Upper lobe of right lung (tissue), 1 donor: ENCODE data around the gene S100A4. TPM values are rescaled to one million over a fixed set of nuclear protein-coding genes. Genes with fewer than 3 reads are reported as not detected.
"Not testable (repeated sequence)": the region's sequence is repeated elsewhere in the genome, so short reads cannot be mapped to it uniquely, and the experiment has no call there.

Experiments used
- ATAC-seq: fragments of 200-7000 bp; cut with Tn5 transposase; one replicate; pipeline ENCODE4 v1.9.1; 2020; ENCODE audit warnings: mild to moderate bottlenecking, moderate library complexity
- DNase-seq: peaks from one replicate; pipeline ENCODE4 v3.0.0-alpha.2; 2020
- H3K27ac ChIP-seq: fragments of 200-600 bp; one replicate; pipeline ENCODE4 v1.8.0; 2022
- H3K27me3 ChIP-seq: fragments of 200-600 bp; one replicate; pipeline ENCODE4 v1.8.0; 2022; ENCODE audit warnings: mild to moderate bottlenecking
- H3K36me3 ChIP-seq: fragments of 200-600 bp; one replicate; pipeline ENCODE4 v1.8.0; 2022
- H3K4me1 ChIP-seq: fragments of 200-600 bp; one replicate; pipeline ENCODE4 v1.8.0; 2022
- H3K4me3 ChIP-seq: fragments of 200-600 bp; one replicate; pipeline ENCODE4 v1.8.0; 2022; ENCODE audit warnings: mild to moderate bottlenecking
- H3K9me3 ChIP-seq: fragments of 200-600 bp; one replicate; pipeline ENCODE4 v1.8.0; 2022
- intact Hi-C: fragments of 100-400 bp; cut with DNase I; formaldehyde crosslinking; loops from one replicate; pipeline ENCODE4 v1.11.0; 2022
- total RNA-seq: library from RNA; stranded (reverse); fragmentation: NEBNext Ultra II Directional; extraction: Animal tissue kit (Norgen Biotek cat#: 25700); gene quantifications from one replicate; pipeline ENCODE4 v1.2.1, GENCODE V29; 2021
- TF ChIP-seq, protein P1 (sequence below): fragments of 200-600 bp; IDR thresholded peaks from one replicate; pipeline ENCODE4 v1.8.0; 2022; ENCODE audit warnings: antibody characterized with exemption
- donor health status: DM: no; HTN: yes; CAD: no; lungs with severe emphysema.

S100A4 gene
- total RNA-seq, 1 donor from 2014 or later, result 377 TPM

DNA sequence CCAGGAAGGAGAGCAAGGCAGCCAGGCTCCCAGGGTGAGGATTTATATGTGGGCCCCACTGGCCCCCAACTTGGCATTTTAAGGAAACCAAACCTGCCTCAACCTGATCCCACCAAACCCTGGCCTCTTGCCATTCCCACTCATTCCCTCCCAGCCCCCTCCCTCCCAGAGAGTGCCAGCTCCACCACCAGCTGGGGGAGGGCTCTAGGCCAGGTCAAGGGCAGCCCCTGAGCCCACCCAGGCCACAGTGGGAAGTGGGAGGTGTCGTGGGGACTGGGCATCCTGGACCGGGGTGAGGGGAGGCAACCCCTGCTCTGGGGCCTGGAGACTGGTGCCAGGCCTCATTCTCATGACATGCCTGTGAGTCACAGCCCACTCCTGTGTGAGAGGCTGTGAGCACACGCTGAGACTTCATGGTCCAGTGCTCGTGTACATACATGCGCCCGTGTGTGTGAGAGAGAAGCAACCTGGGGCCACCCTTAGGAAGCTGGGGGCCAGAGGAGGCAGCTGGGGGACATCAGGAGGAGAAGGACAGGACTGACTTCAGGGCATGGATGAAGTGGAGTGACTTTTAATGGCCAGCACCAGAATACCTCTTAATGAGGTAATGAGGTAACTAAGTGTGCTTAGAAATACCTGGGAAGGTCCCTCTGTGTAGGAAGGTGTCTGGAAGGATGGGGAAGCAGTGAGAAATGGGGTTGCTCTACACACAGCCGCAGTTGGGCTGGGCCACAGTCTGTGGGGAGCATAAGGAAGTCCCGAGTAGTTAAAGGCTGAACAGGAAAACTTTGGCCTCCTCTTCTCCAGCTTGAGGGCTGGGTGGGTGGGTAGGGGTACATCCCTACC, 20.1 kb upstream of the S100A4 start, which contains the start of gene S100A2:
Gene S100A2, minus strand, starts transcription at position 316 of the 846 bp plus-strand sequence. CDS start 1,967 bp downstream, outside the sequence.
- Histone ChIP-seq H3K36me3 (no peaks in the 10 kb centered on the region), H3K27ac (peak within 1 kb of the TSS; percentile 95), H3K27me3 (no peaks in the 10 kb centered on the region), H3K9me3 (no peaks in the 10 kb centered on the region), H3K4me3 (no peak within 1 kb of the TSS), H3K4me1 (peaks cover 40% of the 10 kb centered on the region)
- ATAC-seq (peak; percentile 56), DNase-seq (peak; percentile 83)
- intact Hi-C loops, result loop anchor here (5.0 kb wide), 1 partner anchor 33 kb away; no protein-coding TSS in a partner anchor
- TF ChIP-seq, protein P1, sequence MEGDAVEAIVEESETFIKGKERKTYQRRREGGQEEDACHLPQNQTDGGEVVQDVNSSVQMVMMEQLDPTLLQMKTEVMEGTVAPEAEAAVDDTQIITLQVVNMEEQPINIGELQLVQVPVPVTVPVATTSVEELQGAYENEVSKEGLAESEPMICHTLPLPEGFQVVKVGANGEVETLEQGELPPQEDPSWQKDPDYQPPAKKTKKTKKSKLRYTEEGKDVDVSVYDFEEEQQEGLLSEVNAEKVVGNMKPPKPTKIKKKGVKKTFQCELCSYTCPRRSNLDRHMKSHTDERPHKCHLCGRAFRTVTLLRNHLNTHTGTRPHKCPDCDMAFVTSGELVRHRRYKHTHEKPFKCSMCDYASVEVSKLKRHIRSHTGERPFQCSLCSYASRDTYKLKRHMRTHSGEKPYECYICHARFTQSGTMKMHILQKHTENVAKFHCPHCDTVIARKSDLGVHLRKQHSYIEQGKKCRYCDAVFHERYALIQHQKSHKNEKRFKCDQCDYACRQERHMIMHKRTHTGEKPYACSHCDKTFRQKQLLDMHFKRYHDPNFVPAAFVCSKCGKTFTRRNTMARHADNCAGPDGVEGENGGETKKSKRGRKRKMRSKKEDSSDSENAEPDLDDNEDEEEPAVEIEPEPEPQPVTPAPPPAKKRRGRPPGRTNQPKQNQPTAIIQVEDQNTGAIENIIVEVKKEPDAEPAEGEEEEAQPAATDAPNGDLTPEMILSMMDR, result no peak

DNA sequence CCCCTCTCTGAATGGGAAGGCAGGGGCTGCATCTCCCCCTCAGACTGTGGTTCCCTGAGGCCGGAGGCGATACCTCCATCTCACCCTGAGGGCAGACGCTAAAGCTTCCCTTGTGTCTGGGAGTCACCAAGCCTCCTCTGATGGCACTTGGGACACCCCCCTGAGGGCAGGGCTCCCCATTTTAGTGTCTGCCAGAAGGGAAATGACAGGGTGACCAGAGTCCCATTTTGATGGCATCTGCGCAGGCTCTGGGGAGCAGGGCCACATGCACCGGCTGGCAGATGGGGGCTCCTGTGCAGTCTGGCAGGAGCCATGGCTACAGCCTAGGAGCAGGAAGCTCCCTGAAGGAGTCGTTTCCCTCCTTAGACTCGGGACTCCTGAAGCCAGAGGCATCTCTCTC, 18.4 kb upstream of the S100A4 start:
- no peak for ATAC-seq
- TF ChIP-seq, protein P1, result no peak
- DNase-seq, result peak; percentile 55

DNA sequence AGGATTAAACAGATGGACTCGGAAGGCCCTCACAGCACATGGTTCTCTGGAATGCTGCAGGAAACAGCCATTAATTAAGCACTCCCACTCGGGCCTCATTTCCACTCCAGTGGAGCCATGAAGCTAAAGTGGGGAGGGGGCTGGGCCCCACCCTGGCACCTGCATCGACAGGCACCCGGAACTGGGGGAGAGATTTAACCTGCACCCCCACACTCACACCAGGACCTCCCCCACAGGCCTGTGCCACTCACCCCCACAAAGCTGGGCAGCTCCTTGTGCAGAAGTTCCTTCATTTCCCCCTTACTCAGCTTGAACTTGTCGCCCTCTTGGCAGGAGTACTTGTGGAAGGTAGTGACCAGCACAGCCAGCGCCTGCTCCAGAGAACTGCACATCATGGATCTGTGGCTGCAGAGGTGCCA, 17.9 kb upstream of the S100A4 start:
- H3K9me3 ChIP-seq, result no peaks in the 10 kb centered on the region
- DNase-seq (peak; percentile 40), ATAC-seq (no peak)
- H3K4me3 ChIP-seq, result no peak overlapping the region
- H3K4me1 ChIP-seq, result peaks cover 35% of the 10 kb centered on the region
- TF ChIP-seq, protein P1, result no peak
- no peaks in the 10 kb centered on the region for H3K36me3 ChIP-seq
- intact Hi-C loops, result no loop called here
- no peaks in the 10 kb centered on the region for H3K27me3 ChIP-seq
- no peak overlapping the region for H3K27ac ChIP-seq

More for the DNA sequence above, 18.4 kb upstream of the S100A4 start:
- H3K27me3 ChIP-seq, result no peaks in the 10 kb centered on the region
- no peaks in the 10 kb centered on the region for H3K36me3 ChIP-seq
- no peak overlapping the region for H3K27ac ChIP-seq
- no peak overlapping the region for H3K4me3 ChIP-seq
- H3K9me3 ChIP-seq, result no peaks in the 10 kb centered on the region
- H3K4me1 ChIP-seq, result peaks cover 40% of the 10 kb centered on the region
- intact Hi-C loops, result no loop called here

DNA sequence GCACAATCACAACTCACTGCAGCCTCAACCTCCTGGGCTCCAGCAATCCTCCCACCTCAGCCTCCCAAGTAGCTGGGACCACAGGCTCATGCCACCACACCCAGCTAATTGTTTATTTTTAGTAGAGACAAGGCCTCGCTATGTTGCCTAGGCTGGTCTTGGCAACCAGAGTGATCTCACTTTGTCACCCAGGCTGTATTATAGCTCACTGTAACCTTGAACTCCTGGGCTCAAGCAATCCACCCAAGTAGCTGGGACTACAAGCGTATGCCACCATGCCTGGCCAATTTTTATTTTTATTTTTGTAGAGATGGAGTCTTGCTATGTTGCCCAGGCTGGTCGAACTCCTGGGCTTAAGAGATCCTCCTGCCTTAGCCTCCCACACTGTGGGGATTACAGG, 16.4 kb upstream of the S100A4 start:
- H3K27me3 ChIP-seq, H3K27ac ChIP-seq, ATAC-seq, H3K36me3 ChIP-seq, H3K9me3 ChIP-seq, H3K4me3 ChIP-seq, intact Hi-C loops: not testable (repeated sequence)
- peak; percentile 28 for DNase-seq
- H3K4me1 ChIP-seq, result peaks cover 21% of the 10 kb centered on the region

DNA sequence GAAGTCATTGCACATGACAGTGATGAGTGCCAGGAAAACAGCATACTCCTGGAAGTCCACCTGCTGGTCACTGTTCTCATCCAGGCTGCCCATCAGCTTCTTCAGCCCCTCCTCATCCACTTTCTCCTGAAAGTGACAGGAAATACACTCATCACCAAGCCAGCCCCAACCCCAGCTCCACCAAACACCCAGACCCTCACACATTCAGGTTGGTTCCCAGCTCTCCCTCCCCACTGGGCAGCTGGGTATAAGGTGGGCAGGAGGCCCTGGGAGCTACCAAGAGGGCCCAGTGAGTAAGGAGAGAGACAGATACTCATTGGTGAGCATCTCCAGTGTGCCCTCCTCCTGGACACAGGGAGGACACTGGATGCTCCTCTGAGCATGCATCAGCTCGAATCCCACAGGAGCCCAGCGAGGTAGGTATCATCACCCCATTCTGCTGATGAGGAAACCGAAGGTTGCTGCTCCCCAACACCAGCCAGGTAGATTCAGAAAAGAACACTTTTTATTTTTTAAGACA, 15.9 kb upstream of the S100A4 start:
- Histone ChIP-seq H3K4me1 (peaks cover 16% of the 10 kb centered on the region), H3K27ac (no peak overlapping the region), H3K4me3 (no peak overlapping the region), H3K36me3 (no peaks in the 10 kb centered on the region), H3K9me3 (no peaks in the 10 kb centered on the region), H3K27me3 (no peaks in the 10 kb centered on the region)
- intact Hi-C loops, result no loop called here
- no peak for ATAC-seq
- TF ChIP-seq, protein P1, result no peak
- peak; percentile 48 for DNase-seq

DNA sequence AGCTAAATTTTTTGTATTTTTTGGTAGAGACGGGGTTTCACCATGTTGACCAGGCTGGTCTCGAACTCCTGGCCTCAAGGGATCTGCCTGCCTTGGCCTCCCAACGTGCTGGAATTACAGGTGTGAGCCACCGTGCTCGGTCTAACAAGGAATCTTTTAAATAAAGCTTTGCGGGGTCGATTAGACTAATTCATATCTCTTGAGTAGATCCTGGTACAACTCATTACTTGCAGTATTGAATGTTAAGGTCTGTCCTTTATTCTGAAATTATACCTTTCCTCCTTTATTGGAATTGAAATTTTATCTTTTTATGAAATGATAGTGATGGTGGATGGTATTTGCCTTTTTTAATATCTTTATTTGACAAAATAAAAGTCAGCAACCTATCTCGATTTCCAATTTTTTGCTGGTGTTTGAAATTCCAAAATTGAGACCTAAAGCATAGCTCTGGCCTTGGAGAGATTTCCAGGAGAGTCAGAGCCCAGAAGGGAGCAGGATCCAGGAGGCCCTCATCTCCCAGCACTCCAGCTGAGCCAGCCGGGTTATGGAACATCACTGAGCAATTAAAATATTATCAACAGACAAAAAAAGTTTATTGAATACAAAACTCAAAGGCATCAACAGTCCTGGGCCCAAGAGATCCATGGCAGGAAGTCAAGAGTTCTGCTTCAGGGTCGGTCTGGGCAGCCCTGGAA, 15.3 kb upstream of the S100A4 start:
- no peaks in the 10 kb centered on the region for H3K9me3 ChIP-seq
- no peak for ATAC-seq
- intact Hi-C loops, result no loop called here
- no peak overlapping the region for H3K4me3 ChIP-seq
- peak; percentile 42 for DNase-seq
- TF ChIP-seq, protein P1, result no peak
- H3K36me3 ChIP-seq, result no peaks in the 10 kb centered on the region
- H3K27me3 ChIP-seq, result no peaks in the 10 kb centered on the region
- H3K4me1 ChIP-seq, result peaks cover 11% of the 10 kb centered on the region
- no peak overlapping the region for H3K27ac ChIP-seq
